Measurements from ENCODE around the gene LGALS9C.
"Not testable (repeated sequence)": the region's sequence is repeated elsewhere in the genome, so short reads cannot be mapped to it uniquely, and the experiment has no call there.

LGALS9C gene

GRCh38 chr17:18527354-18527753 lies 50.8 kb downstream of the LGALS9C start:
- not testable (repeated sequence) for H3K4me2 ChIP-seq (ENCODE audit: low read depth, low read length, poor library complexity, severe bottlenecking); H3K36me3 ChIP-seq (ENCODE audit: low read length); H3K27me3 ChIP-seq (ENCODE audit: low read length); H4K20me1 ChIP-seq (ENCODE audit: low read depth, low read length); H3K79me2 ChIP-seq (ENCODE audit: insufficient read depth, low read length); H3K27ac ChIP-seq (ENCODE audit: low read depth, low read length); H3K9me2 ChIP-seq (replicated peaks; ENCODE audit: insufficient read depth, low read length); H3K4me3 ChIP-seq (ENCODE audit: insufficient read depth, low read length, poor library complexity, severe bottlenecking); H2AFZ ChIP-seq (ENCODE audit: low read depth, low read length, severe bottlenecking); H3F3A ChIP-seq (ENCODE audit: insufficient read depth); H3K9me3 ChIP-seq (ENCODE audit: insufficient read depth, low read length); H3K9ac ChIP-seq (ENCODE audit: low read length)

- H3K9me2 ChIP-seq (replicated peaks; ENCODE audit: insufficient read depth, low read length): not testable (repeated sequence)
Measured at GRCh38 chr17:18528435-18528834, 51.8 kb downstream of the LGALS9C start.

GRCh38 chr17:18528899-18529500 lies 52.4 kb downstream of the LGALS9C start:
- not testable (repeated sequence) for H3K36me3 ChIP-seq (ENCODE audit: low read length); H3K27ac ChIP-seq (ENCODE audit: low read depth, low read length); H3K79me2 ChIP-seq (ENCODE audit: insufficient read depth, low read length); H3K27me3 ChIP-seq (ENCODE audit: low read length); H3K9me2 ChIP-seq (replicated peaks; ENCODE audit: insufficient read depth, low read length); H3K9ac ChIP-seq (ENCODE audit: low read length); H3K4me2 ChIP-seq (ENCODE audit: low read depth, low read length, poor library complexity, severe bottlenecking); H2AFZ ChIP-seq (ENCODE audit: low read depth, low read length, severe bottlenecking); H3K4me3 ChIP-seq (ENCODE audit: insufficient read depth, low read length, poor library complexity, severe bottlenecking); H3F3A ChIP-seq (ENCODE audit: insufficient read depth); H3K9me3 ChIP-seq (ENCODE audit: insufficient read depth, low read length); H4K20me1 ChIP-seq (ENCODE audit: low read depth, low read length)

More at GRCh38 chr17:18528435-18528834, 51.8 kb downstream of the LGALS9C start:
- not testable (repeated sequence) for H3F3A ChIP-seq (ENCODE audit: insufficient read depth); H3K27me3 ChIP-seq (ENCODE audit: low read length); H4K20me1 ChIP-seq (ENCODE audit: low read depth, low read length); H3K4me3 ChIP-seq (ENCODE audit: insufficient read depth, low read length, poor library complexity, severe bottlenecking); H3K9me3 ChIP-seq (ENCODE audit: insufficient read depth, low read length); H3K36me3 ChIP-seq (ENCODE audit: low read length); H3K9ac ChIP-seq (ENCODE audit: low read length); H2AFZ ChIP-seq (ENCODE audit: low read depth, low read length, severe bottlenecking); H3K4me2 ChIP-seq (ENCODE audit: low read depth, low read length, poor library complexity, severe bottlenecking); H3K79me2 ChIP-seq (ENCODE audit: insufficient read depth, low read length); H3K27ac ChIP-seq (ENCODE audit: low read depth, low read length)

- not testable (repeated sequence) for H3K9me3 ChIP-seq (ENCODE audit: insufficient read depth, low read length); H3K4me3 ChIP-seq (ENCODE audit: insufficient read depth, low read length, poor library complexity, severe bottlenecking); H3F3A ChIP-seq (ENCODE audit: insufficient read depth); H3K9ac ChIP-seq (ENCODE audit: low read length); H3K27me3 ChIP-seq (ENCODE audit: low read length); H3K9me2 ChIP-seq (replicated peaks; ENCODE audit: insufficient read depth, low read length); H3K27ac ChIP-seq (ENCODE audit: low read depth, low read length); H4K20me1 ChIP-seq (ENCODE audit: low read depth, low read length); H2AFZ ChIP-seq (ENCODE audit: low read depth, low read length, severe bottlenecking); H3K36me3 ChIP-seq (ENCODE audit: low read length); H3K4me2 ChIP-seq (ENCODE audit: low read depth, low read length, poor library complexity, severe bottlenecking); H3K79me2 ChIP-seq (ENCODE audit: insufficient read depth, low read length)
Measured at GRCh38 chr17:18530405-18530804, 53.8 kb downstream of the LGALS9C start.

- not testable (repeated sequence) for H3K79me2 ChIP-seq (ENCODE audit: insufficient read depth, low read length); H4K20me1 ChIP-seq (ENCODE audit: low read depth, low read length); H3K27ac ChIP-seq (ENCODE audit: low read depth, low read length); H3K36me3 ChIP-seq (ENCODE audit: low read length); H3K9me2 ChIP-seq (replicated peaks; ENCODE audit: insufficient read depth, low read length); H3K27me3 ChIP-seq (ENCODE audit: low read length); H3K4me3 ChIP-seq (ENCODE audit: insufficient read depth, low read length, poor library complexity, severe bottlenecking); H3K9me3 ChIP-seq (ENCODE audit: insufficient read depth, low read length); H3K4me2 ChIP-seq (ENCODE audit: low read depth, low read length, poor library complexity, severe bottlenecking); H3K9ac ChIP-seq (ENCODE audit: low read length); H2AFZ ChIP-seq (ENCODE audit: low read depth, low read length, severe bottlenecking); H3F3A ChIP-seq (ENCODE audit: insufficient read depth)
Measured at GRCh38 chr17:18542234-18542633, 65.6 kb downstream of the LGALS9C start.

- not testable (repeated sequence) for H2AFZ ChIP-seq (ENCODE audit: low read depth, low read length, severe bottlenecking); H3K27ac ChIP-seq (ENCODE audit: low read depth, low read length); H3K4me3 ChIP-seq (ENCODE audit: insufficient read depth, low read length, poor library complexity, severe bottlenecking); H3F3A ChIP-seq (ENCODE audit: insufficient read depth); H3K36me3 ChIP-seq (ENCODE audit: low read length); H3K4me2 ChIP-seq (ENCODE audit: low read depth, low read length, poor library complexity, severe bottlenecking); H3K79me2 ChIP-seq (ENCODE audit: insufficient read depth, low read length); H3K9me3 ChIP-seq (ENCODE audit: insufficient read depth, low read length); H3K9me2 ChIP-seq (replicated peaks; ENCODE audit: insufficient read depth, low read length); H3K27me3 ChIP-seq (ENCODE audit: low read length); H4K20me1 ChIP-seq (ENCODE audit: low read depth, low read length); H3K9ac ChIP-seq (ENCODE audit: low read length)
Measured at GRCh38 chr17:18542907-18543306, 66.3 kb downstream of the LGALS9C start.
